ENCODE measurements around the gene DKK3.

DKK3 gene

DNA sequence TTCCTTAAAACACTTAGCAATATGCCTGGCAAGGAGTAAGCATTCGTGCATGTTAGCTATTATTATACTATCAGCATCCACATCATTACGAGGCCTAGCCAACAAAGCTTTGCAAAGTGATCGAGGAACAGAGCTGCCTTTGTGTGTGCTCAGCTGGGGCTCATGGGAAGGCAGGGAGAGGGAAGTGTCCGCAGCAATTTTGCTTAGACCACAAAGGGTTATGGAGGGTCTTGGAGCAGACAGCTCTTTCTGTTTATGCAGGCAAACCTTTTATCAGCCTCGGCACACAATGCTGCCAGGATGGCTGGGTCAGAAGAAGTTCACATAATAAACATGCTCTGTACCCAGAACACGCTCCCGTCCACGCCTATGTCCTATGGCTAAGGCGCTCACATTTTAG lies 10.9 kb upstream of the DKK3 start:
- DNase-seq (ENCODE audit: low read depth), result no peak
- H3K4me3 ChIP-seq (ENCODE audit: low read length), result no peak overlapping the region

DNA sequence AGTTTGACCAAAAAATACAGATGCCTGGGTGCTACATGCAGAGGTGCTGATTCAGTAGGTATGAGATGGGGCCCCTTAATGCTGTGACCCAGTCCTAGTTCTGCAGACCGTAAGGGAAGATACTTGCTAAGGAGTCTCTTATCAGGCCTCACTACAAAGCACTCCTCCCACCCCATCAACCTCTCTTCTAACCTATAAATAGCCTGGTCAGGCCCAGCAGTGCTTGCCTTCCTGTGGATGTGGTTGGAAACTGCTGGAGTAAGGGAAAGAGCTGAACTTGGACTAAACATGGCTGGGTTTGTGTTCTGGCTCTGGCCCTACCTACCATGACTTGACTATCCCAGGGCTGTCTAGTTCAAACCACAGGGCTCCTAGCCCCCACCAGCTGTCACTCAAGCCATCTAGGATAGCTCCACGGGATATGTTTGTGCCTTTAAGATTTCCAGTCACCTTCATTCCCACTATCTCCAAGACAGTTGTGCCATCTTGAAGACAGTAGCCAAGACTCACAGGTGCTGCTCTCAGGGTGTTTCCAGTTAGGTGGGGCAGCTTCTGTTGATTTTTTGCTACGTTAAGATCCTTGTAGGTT lies 9.5 kb upstream of the DKK3 start:
- DNase-seq (ENCODE audit: low read depth), result no peak
- no peak overlapping the region for H3K4me3 ChIP-seq (ENCODE audit: low read length)
- TF ChIP-seq, protein P1, sequence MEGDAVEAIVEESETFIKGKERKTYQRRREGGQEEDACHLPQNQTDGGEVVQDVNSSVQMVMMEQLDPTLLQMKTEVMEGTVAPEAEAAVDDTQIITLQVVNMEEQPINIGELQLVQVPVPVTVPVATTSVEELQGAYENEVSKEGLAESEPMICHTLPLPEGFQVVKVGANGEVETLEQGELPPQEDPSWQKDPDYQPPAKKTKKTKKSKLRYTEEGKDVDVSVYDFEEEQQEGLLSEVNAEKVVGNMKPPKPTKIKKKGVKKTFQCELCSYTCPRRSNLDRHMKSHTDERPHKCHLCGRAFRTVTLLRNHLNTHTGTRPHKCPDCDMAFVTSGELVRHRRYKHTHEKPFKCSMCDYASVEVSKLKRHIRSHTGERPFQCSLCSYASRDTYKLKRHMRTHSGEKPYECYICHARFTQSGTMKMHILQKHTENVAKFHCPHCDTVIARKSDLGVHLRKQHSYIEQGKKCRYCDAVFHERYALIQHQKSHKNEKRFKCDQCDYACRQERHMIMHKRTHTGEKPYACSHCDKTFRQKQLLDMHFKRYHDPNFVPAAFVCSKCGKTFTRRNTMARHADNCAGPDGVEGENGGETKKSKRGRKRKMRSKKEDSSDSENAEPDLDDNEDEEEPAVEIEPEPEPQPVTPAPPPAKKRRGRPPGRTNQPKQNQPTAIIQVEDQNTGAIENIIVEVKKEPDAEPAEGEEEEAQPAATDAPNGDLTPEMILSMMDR (conservative IDR thresholded peaks at IDR 0.05; ENCODE audit: low read depth, low read length), result no peak

More for the DNA sequence above, 10.9 kb upstream of the DKK3 start:
- TF ChIP-seq, protein P1 (conservative IDR thresholded peaks at IDR 0.05; ENCODE audit: low read depth, low read length), result no peak

GRCh38 chr11:12017243-12017678 lies 8.8 kb upstream of the DKK3 start:
- no peak for DNase-seq (ENCODE audit: low read depth)
- no peak overlapping the region for H3K4me3 ChIP-seq (ENCODE audit: low read length)
- TF ChIP-seq, protein P1 (conservative IDR thresholded peaks at IDR 0.05; ENCODE audit: low read depth, low read length), result no peak

DNA sequence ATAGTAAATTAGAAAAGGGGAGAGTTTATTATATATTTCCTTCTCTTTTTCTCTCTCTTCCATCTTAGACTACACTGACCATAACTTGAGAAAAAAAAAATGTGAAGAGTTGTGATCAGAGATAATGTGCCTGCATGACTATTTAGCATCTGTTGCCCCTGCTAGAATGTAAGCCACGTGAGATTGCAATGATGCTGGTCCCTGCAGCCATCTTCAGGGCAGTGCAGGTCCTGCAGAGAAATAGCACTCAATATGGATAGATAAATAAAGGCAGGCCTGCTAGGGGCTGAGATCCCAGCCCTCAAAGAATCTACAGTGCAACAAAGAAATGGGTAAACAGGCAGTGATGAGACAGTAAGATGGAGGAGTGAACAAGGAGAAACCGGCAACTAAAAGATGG lies 7.8 kb upstream of the DKK3 start:
- TF ChIP-seq, protein P1 (conservative IDR thresholded peaks at IDR 0.05; ENCODE audit: low read depth, low read length), result no peak
- no peak for DNase-seq (ENCODE audit: low read depth)
- no peak overlapping the region for H3K4me3 ChIP-seq (ENCODE audit: low read length)

DNA sequence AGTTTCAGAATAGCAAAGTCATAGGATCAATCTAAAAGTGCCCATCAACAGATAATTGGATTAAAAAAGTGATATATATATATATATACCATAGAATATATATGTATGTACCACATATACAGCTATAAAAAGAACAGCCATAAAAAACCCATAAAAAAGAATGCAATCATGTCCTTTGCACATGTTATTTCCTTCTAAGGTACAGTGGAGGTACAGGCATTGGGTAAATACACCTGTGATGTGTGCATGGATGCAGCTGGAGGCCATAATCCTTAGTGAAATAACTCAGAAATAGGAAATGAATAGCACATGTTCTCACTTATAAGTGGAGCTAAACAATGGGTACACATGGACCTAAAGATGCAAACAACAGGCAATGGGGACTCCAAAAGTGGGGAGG lies 7.1 kb upstream of the DKK3 start:
- no peak for DNase-seq (ENCODE audit: low read depth)
- TF ChIP-seq, protein P1 (conservative IDR thresholded peaks at IDR 0.05; ENCODE audit: low read depth, low read length), result no peak
- no peak overlapping the region for H3K4me3 ChIP-seq (ENCODE audit: low read length)

DNA sequence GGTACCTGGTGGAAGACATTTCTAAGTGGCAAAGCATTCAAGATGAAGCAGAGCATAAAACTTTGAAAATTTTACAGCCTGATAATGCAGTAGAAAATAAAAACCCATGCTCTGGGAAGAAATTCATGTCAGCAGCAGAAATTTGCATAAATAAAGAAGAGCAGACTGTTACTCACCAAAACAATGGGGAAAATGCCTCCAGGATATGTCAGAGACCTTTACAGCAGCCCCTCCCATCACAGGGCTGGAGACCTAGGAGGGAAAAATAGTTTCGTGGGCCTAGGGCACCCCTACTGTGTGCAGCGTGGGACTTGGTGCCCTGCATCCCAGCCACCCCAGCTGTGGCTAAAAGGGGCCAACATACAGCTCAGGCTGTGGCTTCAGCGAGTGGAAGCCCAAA lies 5.4 kb upstream of the DKK3 start:
- no peak for DNase-seq (ENCODE audit: low read depth)
- TF ChIP-seq, protein P1 (conservative IDR thresholded peaks at IDR 0.05; ENCODE audit: low read depth, low read length), result no peak
- H3K4me3 ChIP-seq (ENCODE audit: low read length), result no peak overlapping the region

- no peak for DNase-seq (ENCODE audit: low read depth)
- peak overlapping the region; percentile 55 for H3K4me3 ChIP-seq (ENCODE audit: low read length)
- TF ChIP-seq, protein P1 (conservative IDR thresholded peaks at IDR 0.05; ENCODE audit: low read depth, low read length), result no peak
Observed at GRCh38 chr11:12009617-12010321, 1.3 kb upstream of the DKK3 start.
